PC-9 (cell line): ENCODE measurements around the gene ZNF346.

Experiments used
- EZH2 ChIP-seq: fragments of 200-600 bp; sonication (generic); IDR thresholded peaks from 2 replicates; pipeline ENCODE4 v1.8.0; 2017; ENCODE audit warnings: antibody characterized with exemption, low read depth
- TF ChIP-seq, protein P1 (sequence below): fragments of 200-600 bp; sonication (generic); conservative IDR thresholded peaks from 2 replicates; pipeline ENCODE4 v1.6.1; 2017; ENCODE audit warnings: mixed run types, antibody characterized with exemption, mild to moderate bottlenecking, moderate library complexity

DNA sequence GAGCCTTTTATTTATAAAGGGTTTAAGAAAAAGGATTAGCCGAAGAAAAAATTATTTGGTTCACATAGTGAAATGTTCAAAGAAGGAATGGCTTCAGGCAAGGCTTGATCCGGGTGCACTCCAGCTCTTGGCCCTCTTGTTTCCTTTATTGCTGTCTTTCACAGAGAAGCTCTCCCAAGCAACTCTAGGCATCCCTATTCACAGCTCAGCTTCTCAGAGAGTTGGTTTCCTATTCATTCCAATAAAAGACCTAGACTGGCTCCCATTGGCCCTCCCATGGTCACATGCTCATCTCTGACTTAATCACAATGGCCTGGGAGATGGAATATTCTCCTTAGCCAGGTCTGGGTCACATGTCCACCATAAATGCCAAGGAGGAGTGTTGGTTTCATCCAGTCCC lies 54.8 kb downstream of the ZNF346 start:
- TF ChIP-seq, protein P1, sequence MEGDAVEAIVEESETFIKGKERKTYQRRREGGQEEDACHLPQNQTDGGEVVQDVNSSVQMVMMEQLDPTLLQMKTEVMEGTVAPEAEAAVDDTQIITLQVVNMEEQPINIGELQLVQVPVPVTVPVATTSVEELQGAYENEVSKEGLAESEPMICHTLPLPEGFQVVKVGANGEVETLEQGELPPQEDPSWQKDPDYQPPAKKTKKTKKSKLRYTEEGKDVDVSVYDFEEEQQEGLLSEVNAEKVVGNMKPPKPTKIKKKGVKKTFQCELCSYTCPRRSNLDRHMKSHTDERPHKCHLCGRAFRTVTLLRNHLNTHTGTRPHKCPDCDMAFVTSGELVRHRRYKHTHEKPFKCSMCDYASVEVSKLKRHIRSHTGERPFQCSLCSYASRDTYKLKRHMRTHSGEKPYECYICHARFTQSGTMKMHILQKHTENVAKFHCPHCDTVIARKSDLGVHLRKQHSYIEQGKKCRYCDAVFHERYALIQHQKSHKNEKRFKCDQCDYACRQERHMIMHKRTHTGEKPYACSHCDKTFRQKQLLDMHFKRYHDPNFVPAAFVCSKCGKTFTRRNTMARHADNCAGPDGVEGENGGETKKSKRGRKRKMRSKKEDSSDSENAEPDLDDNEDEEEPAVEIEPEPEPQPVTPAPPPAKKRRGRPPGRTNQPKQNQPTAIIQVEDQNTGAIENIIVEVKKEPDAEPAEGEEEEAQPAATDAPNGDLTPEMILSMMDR, result no peak
- TF ChIP-seq EZH2, result no peak
